RWPE1 (cell line): ENCODE measurements around the gene CLCNKB.

Source experiments
- CTCF ChIA-PET: fragments of 350-600 bp; sonication (Branson Sonifier 250); formaldehyde crosslinking; extraction: SDS; loops from one replicate; lab custom pipeline; 2021; lab: Yijun Ruan, JAX
- POLR2A ChIA-PET: fragments of 400-600 bp; formaldehyde crosslinking; extraction: SDS; loops from one replicate; lab custom pipeline; 2020; ENCODE audit warnings: antibody characterized with exemption; ENCODE audit not compliant: low non-redundant PET; lab: Yijun Ruan, JAX
- DNase-seq: peaks from one replicate; pipeline ENCODE4 v3.0.0; 2012; ENCODE audit warnings: low spot score
- H3K27ac ChIP-seq: fragments of 450-650 bp; 2 replicates; pipeline ENCODE4 v1.5.1; 2017
- TF ChIP-seq, protein P1 (sequence below): fragments of 450-650 bp; conservative IDR thresholded peaks from 2 replicates; pipeline ENCODE4 v1.5.1; 2017; ENCODE audit warnings: low read depth, mild to moderate bottlenecking

The CLCNKB gene

DNA sequence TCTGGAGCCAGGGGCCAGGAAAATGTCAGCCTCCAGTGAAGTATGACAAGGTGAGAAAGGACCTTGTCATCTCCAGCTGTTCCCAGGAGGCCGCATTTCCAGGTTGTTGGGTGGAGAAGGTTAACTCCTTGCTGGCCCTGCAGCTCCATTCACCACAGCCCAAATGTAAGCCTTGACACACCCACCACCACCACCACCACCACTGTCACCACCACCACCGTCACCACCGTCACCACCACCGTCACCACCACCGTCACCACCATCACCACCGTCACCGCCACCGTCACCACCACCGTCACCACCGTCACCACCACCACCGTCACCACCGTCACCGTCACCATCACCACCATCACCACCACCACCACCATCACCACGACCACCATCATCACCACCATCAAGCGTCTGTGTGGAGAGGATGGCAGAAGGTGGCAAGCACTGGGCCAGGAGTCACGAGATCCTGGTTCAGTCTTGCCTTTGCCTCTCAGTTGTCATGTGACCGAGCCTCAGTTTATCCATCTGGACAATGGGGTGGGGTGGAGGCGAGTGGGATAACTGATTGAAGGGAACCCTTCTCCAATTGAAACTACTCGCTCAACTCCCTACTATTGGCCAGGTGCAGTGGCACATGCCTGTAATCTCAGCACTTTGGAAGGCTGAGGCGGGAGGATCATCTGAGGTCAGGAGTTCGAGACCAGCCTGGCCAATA lies 51.0 kb downstream of the CLCNKB start:
- no peak overlapping the region for H3K27ac ChIP-seq
- no peak for DNase-seq
- TF ChIP-seq, protein P1, sequence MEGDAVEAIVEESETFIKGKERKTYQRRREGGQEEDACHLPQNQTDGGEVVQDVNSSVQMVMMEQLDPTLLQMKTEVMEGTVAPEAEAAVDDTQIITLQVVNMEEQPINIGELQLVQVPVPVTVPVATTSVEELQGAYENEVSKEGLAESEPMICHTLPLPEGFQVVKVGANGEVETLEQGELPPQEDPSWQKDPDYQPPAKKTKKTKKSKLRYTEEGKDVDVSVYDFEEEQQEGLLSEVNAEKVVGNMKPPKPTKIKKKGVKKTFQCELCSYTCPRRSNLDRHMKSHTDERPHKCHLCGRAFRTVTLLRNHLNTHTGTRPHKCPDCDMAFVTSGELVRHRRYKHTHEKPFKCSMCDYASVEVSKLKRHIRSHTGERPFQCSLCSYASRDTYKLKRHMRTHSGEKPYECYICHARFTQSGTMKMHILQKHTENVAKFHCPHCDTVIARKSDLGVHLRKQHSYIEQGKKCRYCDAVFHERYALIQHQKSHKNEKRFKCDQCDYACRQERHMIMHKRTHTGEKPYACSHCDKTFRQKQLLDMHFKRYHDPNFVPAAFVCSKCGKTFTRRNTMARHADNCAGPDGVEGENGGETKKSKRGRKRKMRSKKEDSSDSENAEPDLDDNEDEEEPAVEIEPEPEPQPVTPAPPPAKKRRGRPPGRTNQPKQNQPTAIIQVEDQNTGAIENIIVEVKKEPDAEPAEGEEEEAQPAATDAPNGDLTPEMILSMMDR: no peak
- ChIA-PET POLR2A (no interaction called here), CTCF (interaction anchor here (0.6 kb wide), 1 partner anchor 12 kb away, joined by 3 read pairs; no protein-coding TSS in a partner anchor)

DNA sequence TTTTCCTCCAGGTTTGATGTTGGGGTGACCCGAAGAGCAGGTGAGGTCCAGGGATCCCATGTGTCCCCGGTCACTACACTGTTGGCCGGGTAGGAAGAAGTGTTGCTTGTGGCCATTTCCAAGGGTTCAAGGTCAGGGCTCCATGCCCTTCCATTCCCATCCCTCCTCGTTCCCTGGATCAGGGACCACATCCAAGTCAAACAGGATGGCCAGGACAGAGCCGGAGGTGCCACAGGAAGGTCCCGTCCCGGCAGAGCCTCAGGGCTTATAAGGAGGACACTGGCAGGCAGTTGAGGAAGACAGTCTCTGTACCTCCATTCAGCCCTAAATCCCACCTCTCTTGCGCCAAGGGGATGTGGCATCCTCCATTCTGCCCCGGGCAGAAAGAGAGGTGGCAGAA lies 51.9 kb downstream of the CLCNKB start:
- no peak overlapping the region for H3K27ac ChIP-seq
- ChIA-PET POLR2A (no interaction called here), CTCF (interaction anchor here (0.6 kb wide), 1 partner anchor 75 kb away, joined by 5 read pairs; no protein-coding TSS in a partner anchor)
- no peak for DNase-seq
- TF ChIP-seq, protein P1: no peak

DNA sequence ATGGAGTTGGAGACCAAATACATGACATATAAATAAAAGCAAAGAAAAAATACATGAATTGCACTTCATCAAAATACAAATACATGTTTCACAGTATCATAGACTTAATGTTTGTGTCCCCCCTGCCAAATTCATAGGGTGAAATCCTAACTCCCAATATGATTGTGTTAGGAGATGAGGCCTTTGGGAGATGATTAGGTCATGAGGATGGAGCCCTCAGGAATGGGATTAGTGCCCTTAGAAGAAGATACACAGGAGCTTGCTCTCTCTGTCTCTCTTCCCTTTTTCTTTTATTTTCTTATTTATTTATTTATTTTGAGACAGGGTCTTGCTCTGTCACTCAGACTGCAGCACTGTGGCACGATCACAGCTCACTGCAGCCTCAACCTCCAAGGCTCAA lies 55.8 kb downstream of the CLCNKB start:
- no peak overlapping the region for H3K27ac ChIP-seq
- ChIA-PET POLR2A (no interaction called here), CTCF (no interaction called here)
- TF ChIP-seq, protein P1: no peak
- no peak for DNase-seq

DNA sequence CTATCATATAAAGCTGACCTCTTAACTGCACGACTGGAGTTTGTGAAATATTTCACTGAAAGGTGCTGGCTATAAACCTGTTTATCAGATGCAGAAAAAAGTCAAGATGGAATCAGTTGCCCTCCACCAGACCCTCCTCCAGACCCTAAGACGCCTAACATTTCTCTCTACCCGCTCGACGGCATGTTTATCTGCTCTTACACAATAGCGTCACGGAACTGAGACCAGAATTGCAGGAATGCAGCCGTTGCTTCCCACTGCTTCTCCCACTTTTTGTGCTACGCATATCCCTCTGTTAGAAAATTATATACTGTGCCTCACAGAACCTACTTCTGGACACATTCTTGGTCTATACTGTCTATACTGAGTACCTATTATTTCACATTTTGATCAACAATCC lies 58.0 kb downstream of the CLCNKB start:
- ChIA-PET CTCF (interaction anchor here (1.2 kb wide), 1 partner anchor 19 kb away, joined by 3 read pairs; no protein-coding TSS in a partner anchor), POLR2A (no interaction called here)
- TF ChIP-seq, protein P1: no peak
- no peak overlapping the region for H3K27ac ChIP-seq
- DNase-seq: no peak
